ENCODE measurements around the gene KCNQ1. TPM values are rescaled to one million over a fixed set of nuclear protein-coding genes. Genes with fewer than 3 reads are reported as not detected.

The KCNQ1 gene
- total RNA-seq, 2 donors from 2014 or later, result 33.5 to 39.7 TPM

- ATAC-seq, result no peak
- no peak for DNase-seq
- intact Hi-C loops (cut with DNase I), result no loop called here
These were observed 10.1 kb upstream of the KCNQ1 start for GRCh38 chr11:2434506-2435255.

- intact Hi-C loops (cut with DNase I), result no loop called here
These were observed 9.4 kb upstream of the KCNQ1 start for GRCh38 chr11:2435288-2436012.

GRCh38 chr11:2436013-2436520 lies 8.7 kb upstream of the KCNQ1 start:
- intact Hi-C loops (cut with DNase I), result no loop called here
- ATAC-seq (no peak), DNase-seq (no peak)

More at GRCh38 chr11:2435288-2436012, 9.4 kb upstream of the KCNQ1 start:
- DNase-seq (no peak), ATAC-seq (no peak)

GRCh38 chr11:2436521-2437031 lies 8.2 kb upstream of the KCNQ1 start:
- DNase-seq, result no peak
- intact Hi-C loops (cut with DNase I), result no loop called here
- no peak for ATAC-seq

- intact Hi-C loops (cut with DNase I), result no loop called here
- ATAC-seq (no peak), DNase-seq (no peak)
These were observed 7.3 kb upstream of the KCNQ1 start for GRCh38 chr11:2437516-2437915.

GRCh38 chr11:2439820-2440219 lies 5.0 kb upstream of the KCNQ1 start:
- no peak for DNase-seq

GRCh38 chr11:2440646-2441045 lies 4.2 kb upstream of the KCNQ1 start:
- intact Hi-C loops (cut with DNase I), result loop anchor here in 1 of 2 donors (5.0 kb wide), 1 partner anchor 77 kb away; no protein-coding TSS in a partner anchor
- DNase-seq (no peak), ATAC-seq (no peak)

More at GRCh38 chr11:2439820-2440219, 5.0 kb upstream of the KCNQ1 start:
- intact Hi-C loops (cut with DNase I), result loop anchor here in 1 of 2 donors (5.0 kb wide), 1 partner anchor 77 kb away; no protein-coding TSS in a partner anchor
- no peak for ATAC-seq

- intact Hi-C loops (cut with DNase I), result loop anchor here in 1 of 2 donors (5.0 kb wide), 1 partner anchor 76 kb away; no protein-coding TSS in a partner anchor
- no peak for ATAC-seq
- no peak for DNase-seq
These were observed 3.6 kb upstream of the KCNQ1 start for GRCh38 chr11:2441171-2441570.

GRCh38 chr11:2442589-2442988 lies 2.2 kb upstream of the KCNQ1 start:
- no peak for DNase-seq
- intact Hi-C loops (cut with DNase I), result loop anchor here in 1 of 2 donors (5.0 kb wide), 1 partner anchor 75 kb away; no protein-coding TSS in a partner anchor
- ATAC-seq, result no peak

- DNase-seq, result no peak
- no peak for ATAC-seq
- intact Hi-C loops (cut with DNase I), result loop anchor here in 1 of 2 donors (5.0 kb wide), 1 partner anchor 74 kb away; no protein-coding TSS in a partner anchor
These were observed 1.4 kb upstream of the KCNQ1 start for GRCh38 chr11:2443406-2443805.

- intact Hi-C loops (cut with DNase I), result loop anchor here in 1 of 2 donors (5.0 kb wide), 1 partner anchor 73 kb away; no protein-coding TSS in a partner anchor
- DNase-seq, result no peak
- peak; percentile 12 for ATAC-seq
These were observed 657 bp upstream of the KCNQ1 start, which contains the start of gene TRPM5 for GRCh38 chr11:2443881-2444820. TSS of gene TRPM5 (minus strand) at chr11:2444514. CDS start at chr11:2423036, 21,478 bp downstream.

GRCh38 chr11:2445746-2446551 lies 1.1 kb downstream of the KCNQ1 start:
- intact Hi-C loops (cut with DNase I), result no loop called here
- DNase-seq (no peak), ATAC-seq (peak; percentile 10)

- no peak for DNase-seq
These were observed 1.9 kb downstream of the KCNQ1 start for GRCh38 chr11:2446590-2447252.

GRCh38 chr11:2447253-2447950 lies 2.6 kb downstream of the KCNQ1 start:
- intact Hi-C loops (cut with DNase I), result no loop called here
- DNase-seq, result no peak
- no peak for ATAC-seq

More at GRCh38 chr11:2446590-2447252, 1.9 kb downstream of the KCNQ1 start:
- intact Hi-C loops (cut with DNase I), result no loop called here
- no peak for ATAC-seq

- intact Hi-C loops (cut with DNase I), result no loop called here
- ATAC-seq, result no peak
- DNase-seq, result no peak
These were observed 3.3 kb downstream of the KCNQ1 start for GRCh38 chr11:2447951-2448650.
